HG02588 (cell line): ENCODE data around the gene CSDE1.

Experiments used
- ATAC-seq: cut with Tn5 transposase; IDR thresholded peaks from one replicate; pipeline ENCODE4 v1.9.1; 2021; ENCODE audit warnings: mild to moderate bottlenecking, moderate library complexity; ENCODE audit not compliant: unreplicated experiment

The CSDE1 gene

GRCh38 chr1:114668373-114668772 is 89.4 kb downstream of the CSDE1 start:
- ATAC-seq = no peak

GRCh38 chr1:114666954-114667353 is 90.8 kb downstream of the CSDE1 start:
- no peak for ATAC-seq
